CD4-positive, alpha-beta T cell (primary cell): ENCODE measurements around the gene BORA. TPM values are rescaled to one million over a fixed set of nuclear protein-coding genes. Genes with fewer than 3 reads are reported as not detected.

Source experiments
- ATAC-seq: fragments of 200-7000 bp; cut with Tn5 transposase; one replicate; pipeline ENCODE4 v1.10.0; 2022; ENCODE audit warnings: mild to moderate bottlenecking; ENCODE audit not compliant: poor library complexity
- CTCF ChIA-PET: fragments of 350-600 bp; sonication (Branson Sonifier 250); formaldehyde crosslinking; loops from one replicate; lab custom pipeline; 2021; ENCODE audit warnings: antibody characterized with exemption, inconsistent platforms; lab: Charles Lee
- POLR2A ChIA-PET: fragments of 350-600 bp; sonication (Branson Sonifier 250); formaldehyde crosslinking; loops from one replicate; lab custom pipeline; 2021; ENCODE audit warnings: antibody characterized with exemption, inconsistent platforms; lab: Charles Lee
- DNase-seq, 14 experiments: peaks; one replicate each; pipeline ENCODE4 v3.0.0-alpha.2; 2013 to 2020; ENCODE audit warnings: mixed read lengths in 2 of 14
- H3K27ac ChIP-seq, 2 donors: one replicate each; pipeline versions ENCODE4 v1.5.1 to v1.7.0; 2013; ENCODE audit warnings: low read length in 2 of 2, low read depth in 1 of 2, mild to moderate bottlenecking in 1 of 2
- H3K27me3 ChIP-seq, 2 experiments: 1 replicate in 1 of 2; 2 replicates in 1 of 2; pipeline versions ENCODE4 v1.6.1 to v1.7.0; 2013; ENCODE audit warnings: low read length in 2 of 2, control low read depth in 1 of 2, mild to moderate bottlenecking in 1 of 2, moderate library complexity in 1 of 2; ENCODE audit not compliant: insufficient read depth in 2 of 2, control insufficient read depth in 1 of 2
- H3K36me3 ChIP-seq: one replicate; pipeline ENCODE4 v1.6.1; 2013; ENCODE audit warnings: low read length, control low read depth; ENCODE audit not compliant: insufficient read depth
- H3K4me1 ChIP-seq: one replicate; pipeline ENCODE4 v1.6.1; 2013; ENCODE audit warnings: low read length, control low read depth; ENCODE audit not compliant: insufficient read depth
- H3K4me3 ChIP-seq: one replicate; pipeline ENCODE4 v1.5.1; 2013; ENCODE audit warnings: mild to moderate bottlenecking, low read length, moderate library complexity
- H3K9me3 ChIP-seq, 2 experiments: 1 replicate in 1 of 2; 2 replicates in 1 of 2; pipeline versions ENCODE4 v1.6.1 to v1.7.0; 2013; ENCODE audit warnings: low read length in 2 of 2, mild to moderate bottlenecking in 2 of 2, control low read depth in 1 of 2, moderate library complexity in 1 of 2; ENCODE audit not compliant: control insufficient read depth in 1 of 2, insufficient read depth in 1 of 2
- H3K27ac Mint-ChIP-seq: one replicate; pipeline ENCODE4 v1.8.0; 2020; ENCODE audit warnings: mixed read lengths
- H3K27me3 Mint-ChIP-seq: one replicate; pipeline ENCODE4 v1.8.0; 2021; ENCODE audit warnings: mixed read lengths
- H3K36me3 Mint-ChIP-seq: one replicate; pipeline ENCODE4 v1.8.0; 2021; ENCODE audit warnings: low read depth, mixed read lengths
- H3K4me1 Mint-ChIP-seq: one replicate; pipeline ENCODE4 v1.8.0; 2021; ENCODE audit warnings: low read depth, mixed read lengths
- H3K4me3 Mint-ChIP-seq: one replicate; pipeline ENCODE4 v1.8.0; 2020; ENCODE audit warnings: mild to moderate bottlenecking, mixed read lengths
- H3K9me3 Mint-ChIP-seq: one replicate; pipeline ENCODE4 v1.8.0; 2020; ENCODE audit warnings: mixed read lengths
- CTCF ChIP-seq: fragments of 200-600 bp; IDR thresholded peaks from one replicate; pipeline ENCODE4 v1.8.0; 2022; ENCODE audit warnings: antibody characterized with exemption, mild to moderate bottlenecking
- intact Hi-C, 2 experiments: fragments of 100-400 bp; cut with DNase I in 1 of 2; cut with micrococcal nuclease in 1 of 2; formaldehyde crosslinking; loops; one replicate each; pipeline versions ENCODE4 v1.15.1 to v1.9.0; 2023 to 2025; cut with DNase I, micrococcal nuclease
- total RNA-seq, 174 experiments: library from RNA in 2 of 174; stranded (reverse) in 2 of 174; gene quantifications; one replicate each; pipeline ENCODE4 v1.2.3 and lab custom pipeline; 2021 to 2026

The BORA gene
- total RNA-seq, 2 experiments from 2014 or later, result 3.8 to 4.4 TPM

- intact Hi-C loops, result no loop called here
- H3K4me1 Mint-ChIP-seq, result peaks cover 6% of the 10 kb centered on the region
- H3K36me3 Mint-ChIP-seq, result peaks cover 95% of the 10 kb centered on the region
- no peak for TF ChIP-seq CTCF
- no peak overlapping the region for H3K4me3 Mint-ChIP-seq
- POLR2A ChIA-PET, result no interaction called here
- Histone ChIP-seq H3K4me1 (no peaks in the 10 kb centered on the region), H3K4me3 (no peak overlapping the region), H3K27ac (no peak overlapping the region), H3K9me3 (no peaks in the 10 kb centered on the region), H3K27me3 (no peaks in the 10 kb centered on the region), H3K36me3 (peaks cover 98% of the 10 kb centered on the region)
- no peak for DNase-seq
- no peaks in the 10 kb centered on the region for H3K27me3 Mint-ChIP-seq
- no peak for ATAC-seq
- H3K9me3 Mint-ChIP-seq, result no peaks in the 10 kb centered on the region
- H3K27ac Mint-ChIP-seq, result no peak overlapping the region
- CTCF ChIA-PET, result no interaction called here
Measured at GRCh38 chr13:72763411-72763810, 35.7 kb downstream of the BORA start.

GRCh38 chr13:72774019-72774418 is 46.3 kb downstream of the BORA start:
- H3K4me3 Mint-ChIP-seq, result no peak overlapping the region
- no peak for ATAC-seq
- H3K9me3 ChIP-seq, result no peaks in the 10 kb centered on the region
- H3K27me3 ChIP-seq, result no peaks in the 10 kb centered on the region
- POLR2A ChIA-PET, result no interaction called here
- H3K9me3 Mint-ChIP-seq, result no peaks in the 10 kb centered on the region
- intact Hi-C loops, result no loop called here
- peaks cover 89% of the 10 kb centered on the region for H3K36me3 Mint-ChIP-seq
- H3K4me1 ChIP-seq, result peaks cover 2% of the 10 kb centered on the region
- CTCF ChIA-PET, result no interaction called here
- peaks cover 20% of the 10 kb centered on the region for H3K4me1 Mint-ChIP-seq
- no peak overlapping the region for H3K27ac Mint-ChIP-seq
- DNase-seq, result no peak
- H3K36me3 ChIP-seq, result peaks cover 96% of the 10 kb centered on the region
- no peak overlapping the region for H3K27ac ChIP-seq
- no peak overlapping the region for H3K4me3 ChIP-seq
- H3K27me3 Mint-ChIP-seq, result no peaks in the 10 kb centered on the region
- no peak for TF ChIP-seq CTCF

- peaks cover 36% of the 10 kb centered on the region for H3K4me1 ChIP-seq
- ATAC-seq, result peak; percentile 96
- CTCF ChIA-PET, result interaction anchor here (0.9 kb wide), 1 partner anchor 27 kb away, joined by 3 read pairs; no protein-coding TSS in a partner anchor
- H3K27me3 ChIP-seq, result no peaks in the 10 kb centered on the region
- Mint-ChIP-seq H3K4me1 (peaks cover 74% of the 10 kb centered on the region), H3K9me3 (no peaks in the 10 kb centered on the region), H3K4me3 (peak within 1 kb of the TSS; percentile 98), H3K27me3 (no peaks in the 10 kb centered on the region), H3K27ac (peak within 1 kb of the TSS; percentile 95), H3K36me3 (peaks cover 75% of the 10 kb centered on the region)
- H3K27ac ChIP-seq, result peak within 1 kb of the TSS; percentile 87 to 93
- peak within 1 kb of the TSS; percentile 88 for H3K4me3 ChIP-seq
- TF ChIP-seq CTCF, result no peak
- peaks cover 32% of the 10 kb centered on the region for H3K36me3 ChIP-seq
- peak; percentile 89 to 98 (median 92) for DNase-seq
- POLR2A ChIA-PET, result interaction anchor here (0.7 to 1.7 kb wide), 2 partner anchors 14 to 54 kb away, joined by 3 read pairs; partner anchors contain the start of genes BORA and MZT1
- intact Hi-C loops, result loop anchor here (2.0 kb wide), 2 partner anchors 53 to 55 kb away; partner anchors contain the start of genes BORA (in 1 of the 2) and MZT1 (in 1 of the 2)
- H3K9me3 ChIP-seq, result no peaks in the 10 kb centered on the region
Measured at GRCh38 chr13:72781451-72782439, 54.0 kb downstream of the BORA start, which contains the start of the genes DIS3 and PIBF1. Gene DIS3, minus strand, starts transcription at chr13:72781900. Its CDS starts 68 bp downstream, at chr13:72781832. Gene PIBF1, plus strand, starts transcription at chr13:72782133. Its CDS starts 1,337 bp downstream, at chr13:72783470.
